Loucy (cell line): ENCODE measurements around the gene TOMM20.

ENCODE experiments used
- H2AFZ ChIP-seq: fragments of 200-600 bp; sonication (generic); 2 replicates; pipeline ENCODE4 v1.6.0; 2016; ENCODE audit warnings: antibody characterized with exemption, mild to moderate bottlenecking, low read length, moderate library complexity
- H3F3A ChIP-seq: fragments of 200-600 bp; 2 replicates; pipeline ENCODE4 v1.6.0; 2016; ENCODE audit warnings: antibody characterized with exemption, low read depth, mild to moderate bottlenecking
- H3K27me3 ChIP-seq: fragments of 200-600 bp; sonication (generic); 2 replicates; pipeline ENCODE4 v1.6.1; 2014; ENCODE audit warnings: low read length, mild to moderate bottlenecking; ENCODE audit not compliant: insufficient read depth, poor library complexity, severe bottlenecking
- H3K36me3 ChIP-seq: fragments of 200-600 bp; sonication (generic); 2 replicates; pipeline ENCODE4 v1.6.1; 2016; ENCODE audit warnings: low read length; ENCODE audit not compliant: insufficient read depth
- H3K4me1 ChIP-seq: fragments of 200-600 bp; sonication (generic); 2 replicates; pipeline ENCODE4 v1.5.1; 2014; ENCODE audit warnings: low read length, mild to moderate bottlenecking; ENCODE audit not compliant: insufficient read depth, poor library complexity, severe bottlenecking
- H3K4me2 ChIP-seq: fragments of 200-600 bp; sonication (generic); 2 replicates; pipeline ENCODE4 v1.6.0; 2014; ENCODE audit warnings: antibody characterized with exemption, low read length, low read depth, mild to moderate bottlenecking; ENCODE audit not compliant: poor library complexity, severe bottlenecking
- H3K4me3 ChIP-seq: fragments of 200-600 bp; sonication (generic); 2 replicates; pipeline ENCODE4 v1.5.1; 2014; ENCODE audit warnings: low read length, mild to moderate bottlenecking, mixed read lengths; ENCODE audit not compliant: poor library complexity, severe bottlenecking
- H3K79me2 ChIP-seq: fragments of 200-600 bp; sonication (generic); 2 replicates; pipeline ENCODE4 v1.6.1; 2014; ENCODE audit warnings: low read length; ENCODE audit not compliant: insufficient read depth
- H3K9ac ChIP-seq: fragments of 200-600 bp; sonication (generic); 2 replicates; pipeline ENCODE4 v1.6.0; 2014; ENCODE audit warnings: mild to moderate bottlenecking, low read depth, low read length, moderate library complexity; ENCODE audit not compliant: poor library complexity, severe bottlenecking
- H3K9me2 ChIP-seq: fragments of 200-600 bp; sonication (generic); replicated peaks from 2 replicates; pipeline ENCODE4 v1.6.1; 2016; ENCODE audit warnings: low read depth, low read length, mixed read lengths
- H3K9me3 ChIP-seq: fragments of 200-600 bp; sonication (generic); 2 replicates; pipeline ENCODE4 v1.6.1; 2014; ENCODE audit warnings: mild to moderate bottlenecking, antibody characterized with exemption, low read length, low read depth; ENCODE audit not compliant: insufficient read depth
- H4K20me1 ChIP-seq: fragments of 200-600 bp; sonication (generic); 2 replicates; pipeline ENCODE4 v1.6.0; 2014; ENCODE audit warnings: antibody characterized with exemption, low read length, mild to moderate bottlenecking; ENCODE audit not compliant: insufficient read depth, poor library complexity, severe bottlenecking
- EZH2phosphoT487 ChIP-seq: fragments of 200-600 bp; IDR thresholded peaks from 2 replicates; pipeline ENCODE4 v1.6.1; 2018; ENCODE audit warnings: antibody characterized with exemption, mild to moderate bottlenecking, moderate library complexity, borderline replicate concordance
- TF ChIP-seq, protein P1 (sequence below): fragments of 200-600 bp; sonication (generic); conservative IDR thresholded peaks from 2 replicates; pipeline ENCODE4 v1.5.1; 2014; ENCODE audit warnings: mild to moderate bottlenecking, antibody characterized with exemption, low read length

The TOMM20 gene

DNA sequence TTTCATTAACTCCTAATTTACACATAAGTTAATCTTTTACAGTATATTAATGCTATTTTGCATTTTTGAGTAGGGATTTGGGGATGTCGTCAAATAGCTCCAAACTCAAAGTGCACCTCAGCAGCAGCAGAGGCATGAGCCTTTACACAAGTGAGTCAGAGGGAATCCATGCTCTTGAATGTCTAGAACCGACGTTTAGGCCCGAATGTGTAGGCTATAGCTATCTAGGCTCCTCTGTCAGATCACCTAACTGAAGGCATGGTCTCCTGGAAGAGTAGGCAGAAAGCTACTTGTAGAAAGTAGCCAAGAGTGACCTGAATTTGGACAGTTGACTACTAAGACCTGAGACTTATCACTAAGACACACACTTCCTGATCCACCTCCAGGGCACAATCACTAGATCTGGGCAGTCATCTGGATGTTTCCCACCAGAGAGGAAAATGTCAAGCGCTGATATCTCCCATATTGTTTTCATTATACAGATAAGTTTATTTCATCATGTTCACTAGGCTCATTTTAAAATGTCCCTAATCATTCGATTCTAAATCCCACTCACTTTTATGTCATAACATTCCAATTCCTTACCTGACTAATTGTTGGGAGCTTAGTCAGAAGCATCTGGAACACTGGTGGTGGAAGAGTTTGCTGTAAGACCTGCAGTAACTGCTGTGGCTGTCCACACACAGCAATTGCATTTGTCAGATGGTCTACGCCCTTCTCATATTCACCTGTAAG lies 15.3 kb downstream of the TOMM20 start:
- Histone ChIP-seq H3K27me3 (no peaks in the 10 kb centered on the region), H4K20me1 (peaks cover 52% of the 10 kb centered on the region), H3K36me3 (peaks cover 90% of the 10 kb centered on the region), H3F3A (no peaks in the 10 kb centered on the region; the same call in 1 of the 2 replicates), H3K9me3 (no peaks in the 10 kb centered on the region), H3K9ac (no peak overlapping the region), H2AFZ (no peak overlapping the region), H3K4me2 (no peak overlapping the region), H3K9me2 (no peaks in the 10 kb centered on the region), H3K4me3 (no peak overlapping the region), H3K79me2 (peaks cover 55% of the 10 kb centered on the region), H3K4me1 (no peaks in the 10 kb centered on the region)
- TF ChIP-seq, protein P1, sequence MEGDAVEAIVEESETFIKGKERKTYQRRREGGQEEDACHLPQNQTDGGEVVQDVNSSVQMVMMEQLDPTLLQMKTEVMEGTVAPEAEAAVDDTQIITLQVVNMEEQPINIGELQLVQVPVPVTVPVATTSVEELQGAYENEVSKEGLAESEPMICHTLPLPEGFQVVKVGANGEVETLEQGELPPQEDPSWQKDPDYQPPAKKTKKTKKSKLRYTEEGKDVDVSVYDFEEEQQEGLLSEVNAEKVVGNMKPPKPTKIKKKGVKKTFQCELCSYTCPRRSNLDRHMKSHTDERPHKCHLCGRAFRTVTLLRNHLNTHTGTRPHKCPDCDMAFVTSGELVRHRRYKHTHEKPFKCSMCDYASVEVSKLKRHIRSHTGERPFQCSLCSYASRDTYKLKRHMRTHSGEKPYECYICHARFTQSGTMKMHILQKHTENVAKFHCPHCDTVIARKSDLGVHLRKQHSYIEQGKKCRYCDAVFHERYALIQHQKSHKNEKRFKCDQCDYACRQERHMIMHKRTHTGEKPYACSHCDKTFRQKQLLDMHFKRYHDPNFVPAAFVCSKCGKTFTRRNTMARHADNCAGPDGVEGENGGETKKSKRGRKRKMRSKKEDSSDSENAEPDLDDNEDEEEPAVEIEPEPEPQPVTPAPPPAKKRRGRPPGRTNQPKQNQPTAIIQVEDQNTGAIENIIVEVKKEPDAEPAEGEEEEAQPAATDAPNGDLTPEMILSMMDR = no peak
- no peak for TF ChIP-seq EZH2phosphoT487

GRCh38 chr1:235112297-235113182 lies 16.1 kb downstream of the TOMM20 start:
- no peaks in the 10 kb centered on the region for H3K4me1 ChIP-seq

DNA sequence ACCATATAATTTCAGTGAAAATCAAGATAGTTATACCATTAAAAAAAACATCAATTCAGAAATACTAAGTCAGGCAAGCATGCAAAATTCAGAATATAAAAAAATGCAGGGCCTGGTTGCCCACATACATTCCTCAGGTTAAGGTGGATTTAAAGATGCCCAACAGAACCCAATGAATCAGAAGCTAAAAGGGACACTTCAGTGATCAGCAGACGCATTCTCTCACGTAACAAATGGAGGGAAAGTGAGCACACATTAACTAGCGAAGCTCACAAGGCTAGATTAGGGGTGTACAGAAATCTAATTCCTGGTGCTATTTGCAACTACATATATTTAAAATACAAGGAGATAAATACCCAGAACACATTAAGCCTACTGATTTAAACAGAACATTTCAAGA lies 17.5 kb downstream of the TOMM20 start:
- Histone ChIP-seq H3K4me3 (no peak overlapping the region), H3K36me3 (peaks cover 88% of the 10 kb centered on the region), H3K9me3 (no peaks in the 10 kb centered on the region), H3K4me2 (no peak overlapping the region), H3K27me3 (no peaks in the 10 kb centered on the region), H3K9ac (no peak overlapping the region), H3K4me1 (no peaks in the 10 kb centered on the region), H3K79me2 (peaks cover 43% of the 10 kb centered on the region), H4K20me1 (peaks cover 45% of the 10 kb centered on the region), H3K9me2 (no peaks in the 10 kb centered on the region), H3F3A (no peaks in the 10 kb centered on the region; the same call in 1 of the 2 replicates), H2AFZ (no peak overlapping the region)
- TF ChIP-seq, protein P1 = no peak
- no peak for TF ChIP-seq EZH2phosphoT487

More at GRCh38 chr1:235112297-235113182, 16.1 kb downstream of the TOMM20 start:
- H2AFZ ChIP-seq = no peak overlapping the region
- peaks cover 48% of the 10 kb centered on the region for H4K20me1 ChIP-seq
- peaks cover 90% of the 10 kb centered on the region for H3K36me3 ChIP-seq
- H3K27me3 ChIP-seq = no peaks in the 10 kb centered on the region
- no peak for TF ChIP-seq EZH2phosphoT487
- TF ChIP-seq, protein P1 = no peak
- H3K9ac ChIP-seq = no peak overlapping the region
- peaks cover 48% of the 10 kb centered on the region for H3K79me2 ChIP-seq
- H3K4me3 ChIP-seq = no peak overlapping the region
- H3K9me3 ChIP-seq = no peaks in the 10 kb centered on the region
- H3K4me2 ChIP-seq = no peak overlapping the region
- no peaks in the 10 kb centered on the region for H3K9me2 ChIP-seq
- H3F3A ChIP-seq = no peaks in the 10 kb centered on the region; the same call in 1 of the 2 replicates
